A549 (cell line): ENCODE data around the gene ENKUR. TPM values are rescaled to one million over a fixed set of nuclear protein-coding genes. Genes with fewer than 3 reads are reported as not detected.

Experiments used
- ATAC-seq, 2 experiments: fragments of 200-7000 bp in 1 of 2; fragments of >200 bp in 1 of 2; cut with Nextera tagmentation in 1 of 2; cut with Tn5 transposase in 1 of 2; 3 replicates each; pipeline versions ENCODE4 v1.8.0 to v1.9.1; 2018 to 2020; ENCODE audit warnings: mild to moderate bottlenecking in 1 of 2, moderate library complexity in 1 of 2
- CTCF ChIA-PET: fragments of 300-600 bp; sonication (Branson Sonifier 250); formaldehyde crosslinking; extraction: SDS; loops from one replicate; lab custom pipeline; 2021; ENCODE audit warnings: antibody characterized with exemption, inconsistent platforms; lab: Yijun Ruan, JAX
- POLR2A ChIA-PET: fragments of 350-600 bp; formaldehyde crosslinking; extraction: SDS; loops from one replicate; lab custom pipeline; 2021; ENCODE audit warnings: antibody characterized with exemption, inconsistent platforms; lab: Yijun Ruan, JAX
- DNase-seq, 2 experiments: peaks; one replicate each; pipeline versions ENCODE4 v3.0.0 to v3.0.0-alpha.2; 2011 to 2016; ENCODE audit warnings: low read depth in 1 of 2, low spot score in 1 of 2
- FAIRE-seq: peaks from 2 replicates; lab custom pipeline; 2011; peaks lifted over from hg19 to GRCh38; lab: Jason Lieb, UNC
- H3K27ac ChIP-seq, 2 experiments: fragments of >200 bp; sonication (Bioruptor Twin); formaldehyde crosslinking; 3 replicates each; pipeline ENCODE4 v1.5.1; 2016 to 2017
- H3K4me1 ChIP-seq: fragments of >200 bp; sonication (Bioruptor Twin); formaldehyde crosslinking; 3 replicates; pipeline ENCODE4 v1.6.1; 2016
- H3K4me2 ChIP-seq: fragments of >200 bp; sonication (Bioruptor Twin); formaldehyde crosslinking; 3 replicates; pipeline ENCODE4 v1.6.1; 2016
- H3K4me3 ChIP-seq: fragments of >200 bp; sonication (Bioruptor Twin); formaldehyde crosslinking; 3 replicates; pipeline ENCODE4 v1.5.1; 2016
- H3K9me3 ChIP-seq: fragments of >200 bp; sonication (Bioruptor Twin); formaldehyde crosslinking; 3 replicates; pipeline ENCODE4 v1.6.1; 2016
- ATOH8 ChIP-seq: fragments of 250-450 bp; sonication (Bioruptor Pico); IDR thresholded peaks from 2 replicates; pipeline ENCODE4 v1.5.0; 2020; ENCODE audit warnings: low read depth, mild to moderate bottlenecking, moderate library complexity
- CBX2 ChIP-seq: fragments of 200-600 bp; sonication (generic); IDR thresholded peaks from 2 replicates; pipeline ENCODE4 v1.6.1; 2016; ENCODE audit warnings: low read depth, mild to moderate bottlenecking, borderline replicate concordance
- CBX8 ChIP-seq: fragments of 200-600 bp; sonication (generic); IDR thresholded peaks from 2 replicates; pipeline ENCODE4 v1.6.1; 2016
- CEBPB ChIP-seq, 2 experiments: fragments of >200 bp in 1 of 2; sonication (Bioruptor Twin) in 1 of 2; formaldehyde crosslinking in 1 of 2; IDR thresholded peaks; 2 replicates each; pipeline ENCODE4 v1.6.1; 2012 to 2016
- CTCF ChIP-seq: fragments of >200 bp; sonication (Bioruptor Twin); formaldehyde crosslinking; IDR thresholded peaks from 3 replicates; pipeline ENCODE4 v1.5.1; 2016
- E2F6 ChIP-seq: IDR thresholded peaks from 2 replicates; pipeline ENCODE4 v1.6.1; 2012; ENCODE audit warnings: low read depth, borderline replicate concordance
- EHMT2 ChIP-seq: fragments of 200-600 bp; sonication (generic); IDR thresholded peaks from 2 replicates; pipeline ENCODE4 v1.6.1; 2016; ENCODE audit warnings: antibody characterized with exemption, low read depth, mild to moderate bottlenecking, moderate library complexity
- HDAC2 ChIP-seq: fragments of 200-600 bp; sonication (generic); IDR thresholded peaks from 2 replicates; pipeline ENCODE4 v1.6.1; 2016
- HES2 ChIP-seq: fragments of >200 bp; sonication (Bioruptor Twin); formaldehyde crosslinking; IDR thresholded peaks from 2 replicates; pipeline ENCODE4 v1.6.1; 2016
- HOXA7 ChIP-seq: fragments of 250-450 bp; sonication (Bioruptor Pico); IDR thresholded peaks from 2 replicates; pipeline ENCODE4 v1.5.0; 2020; ENCODE audit warnings: mild to moderate bottlenecking, moderate library complexity
- HOXB5 ChIP-seq: fragments of 250-450 bp; sonication (Bioruptor Pico); IDR thresholded peaks from 2 replicates; pipeline ENCODE4 v1.5.0; 2020; ENCODE audit warnings: mild to moderate bottlenecking, moderate library complexity
- JUNB ChIP-seq: fragments of >200 bp; sonication (Bioruptor Twin); formaldehyde crosslinking; IDR thresholded peaks from 2 replicates; pipeline ENCODE4 v1.6.1; 2016
- KDM1A ChIP-seq: fragments of 200-600 bp; sonication (generic); IDR thresholded peaks from 2 replicates; pipeline ENCODE4 v1.6.1; 2016; ENCODE audit warnings: low read depth, mild to moderate bottlenecking
- KDM5A ChIP-seq: fragments of 200-600 bp; sonication (generic); IDR thresholded peaks from 2 replicates; pipeline ENCODE4 v1.6.1; 2016; ENCODE audit warnings: antibody characterized with exemption, mild to moderate bottlenecking
- MAFK ChIP-seq: fragments of 450-650 bp; IDR thresholded peaks from 2 replicates; pipeline ENCODE4 v1.6.1; 2014; ENCODE audit not compliant: partially characterized antibody
- MAX ChIP-seq: IDR thresholded peaks from 2 replicates; pipeline ENCODE4 v1.6.1; 2012
- MYC ChIP-seq: IDR thresholded peaks from 2 replicates; pipeline ENCODE4 v1.6.1; 2012; ENCODE audit warnings: mild to moderate bottlenecking, inconsistent platforms, low read length, improper control_type of control experiment, borderline replicate concordance
- NPAS2 ChIP-seq: fragments of 250-450 bp; sonication (Bioruptor Pico); IDR thresholded peaks from 2 replicates; pipeline ENCODE4 v1.8.0; 2022; ENCODE audit warnings: mild to moderate bottlenecking, moderate library complexity, borderline replicate concordance
- NR3C1 ChIP-seq: fragments of >200 bp; sonication (Bioruptor Twin); formaldehyde crosslinking; IDR thresholded peaks from 3 replicates; pipeline ENCODE4 v1.6.1; 2017
- POLR2A ChIP-seq: IDR thresholded peaks from 2 replicates; pipeline ENCODE4 v1.6.1; 2012; ENCODE audit warnings: mild to moderate bottlenecking, low read length
- POLR2AphosphoS2 ChIP-seq: conservative IDR thresholded peaks from 2 replicates; pipeline ENCODE4 v1.6.1; 2012; ENCODE audit warnings: low read length, improper control_type of control experiment, inconsistent platforms
- RAD21 ChIP-seq, 2 experiments: fragments of >200 bp in 1 of 2; sonication (Bioruptor Twin) in 1 of 2; formaldehyde crosslinking in 1 of 2; IDR thresholded peaks in 1 of 2; conservative IDR thresholded peaks in 1 of 2; 2 replicates in 1 of 2; 3 replicates in 1 of 2; pipeline ENCODE4 v1.6.1; 2012 to 2018; ENCODE audit warnings: inconsistent platforms in 1 of 2
- RCOR1 ChIP-seq: fragments of 150-350 bp; IDR thresholded peaks from 2 replicates; pipeline ENCODE4 v1.6.1; 2014; ENCODE audit warnings: antibody characterized with exemption, low read length, low read depth
- SMC3 ChIP-seq: fragments of >200 bp; sonication (Bioruptor Twin); formaldehyde crosslinking; IDR thresholded peaks from 3 replicates; pipeline ENCODE4 v1.6.1; 2018; ENCODE audit warnings: inconsistent platforms
- TFCP2L1 ChIP-seq: fragments of 250-450 bp; sonication (Bioruptor Pico); IDR thresholded peaks from 2 replicates; pipeline ENCODE4 v1.5.0; 2021; ENCODE audit warnings: mild to moderate bottlenecking
- WGBS: methylation state at CpG from one replicate; pipeline ENCODE4 v1.1.6; 2017; ENCODE audit errors: missing lambda C conversion rate; 5-methylcytosine and 5-hydroxymethylcytosine counted together
- polyA plus RNA-seq, 4 experiments: library from polyadenylated mRNA; depleted of rRNA in 3 of 4; stranded (reverse); fragments of >200 nt; fragmentation: RNase III in 1 of 4; extraction: RNeasy Plus Mini Kit Qiagen cat#74134 plus additional on column Dnase treatment in 1 of 4; gene quantifications; 2 replicates in 3 of 4; 3 replicates in 1 of 4; pipeline ENCODE4 v1.2.3, GENCODE V29; 2011 to 2017
- TF ChIP-seq, protein P1 (sequence below): fragments of 450-650 bp; IDR thresholded peaks from 2 replicates; pipeline ENCODE4 v1.6.1; 2014; ENCODE audit warnings: antibody characterized with exemption

The ENKUR gene
- polyA plus RNA-seq, 2 of the 4 experiments (the other 2 are of a cell fraction), result 0.30 to 0.43 TPM

- WGBS, result 88% methylated on average over 1 of the region's 1 CpG
- no peaks in the 10 kb centered on the region for H3K9me3 ChIP-seq
- POLR2A ChIA-PET, result no interaction called here
- H3K27ac ChIP-seq, result no peak overlapping the region
- ATAC-seq, result no peak
- CTCF ChIA-PET, result interaction anchor here (1.3 to 8.0 kb wide), 5 partner anchors 10 to 56 kb away, joined by 4 to 67 read pairs (median 7); partner anchors contain the start of gene THNSL1
- H3K4me3 ChIP-seq, result no peak overlapping the region
- TF ChIP-seq SMC3 (peak; percentile 82), RAD21 (conservative IDR thresholded peaks at IDR 0.05 in 1 of 2, IDR thresholded peaks at IDR 0.05 in 1 of 2) (peak; percentile 62 to 69), TFCP2L1 (no peak), CTCF (peak; percentile 53)
- no peak overlapping the region for H3K4me2 ChIP-seq
- peak; percentile 7 for FAIRE-seq
- DNase-seq, result peak in 1 of 2 experiments; percentile 10
- no peaks in the 10 kb centered on the region for H3K4me1 ChIP-seq
Observed at GRCh38 chr10:25026463-25026862, 10.5 kb upstream of the ENKUR start.

DNA sequence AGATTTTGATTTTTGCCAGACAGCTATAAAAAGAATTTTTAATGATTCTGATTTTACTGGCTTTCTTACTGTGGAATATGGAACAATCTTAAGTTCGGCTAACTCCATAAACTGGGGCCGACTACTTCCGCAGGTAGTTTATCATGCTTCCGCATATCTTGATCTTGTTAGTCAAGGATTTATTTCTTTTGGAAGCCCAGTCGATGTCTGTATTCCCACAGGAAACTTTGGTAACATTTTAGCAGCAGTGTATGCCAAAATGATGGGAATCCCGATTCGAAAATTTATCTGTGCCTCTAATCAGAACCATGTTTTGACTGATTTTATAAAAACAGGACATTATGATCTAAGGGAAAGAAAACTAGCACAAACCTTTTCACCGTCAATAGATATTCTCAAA, 8.6 kb upstream of the ENKUR start:
- CTCF ChIA-PET, result interaction anchor here (1.1 to 8.0 kb wide), 5 partner anchors 25 to 88 kb away, joined by 3 to 67 read pairs (median 3); no protein-coding TSS in a partner anchor
- Histone ChIP-seq H3K27ac (no peak overlapping the region), H3K9me3 (no peaks in the 10 kb centered on the region), H3K4me1 (no peaks in the 10 kb centered on the region), H3K4me2 (no peak overlapping the region), H3K4me3 (no peak overlapping the region)
- 89% methylated on average over 8 of the region's 8 CpGs for WGBS
- no peak for DNase-seq
- no peak for ATAC-seq
- FAIRE-seq, result no peak
- no peak for TF ChIP-seq E2F6
- TF ChIP-seq HDAC2, result no peak
- no peak for TF ChIP-seq RCOR1
- no peak for TF ChIP-seq NPAS2
- no peak for TF ChIP-seq HOXA7
- TF ChIP-seq ATOH8 (CRISPR knock-in tag), result no peak
- TF ChIP-seq MAX, result no peak
- TF ChIP-seq CBX2, result no peak
- no peak for TF ChIP-seq POLR2A
- no peak for TF ChIP-seq KDM5A
- TF ChIP-seq CEBPB (IDR thresholded peaks at IDR 0.05), result no peak
- no peak for TF ChIP-seq SMC3
- no peak for TF ChIP-seq EHMT2
- no peak for TF ChIP-seq MYC
- TF ChIP-seq POLR2AphosphoS2, result no peak
- no peak for TF ChIP-seq KDM1A
- no peak for TF ChIP-seq JUNB
- TF ChIP-seq, all 56 proteins: peak for 0
- POLR2A ChIA-PET, result no interaction called here

DNA sequence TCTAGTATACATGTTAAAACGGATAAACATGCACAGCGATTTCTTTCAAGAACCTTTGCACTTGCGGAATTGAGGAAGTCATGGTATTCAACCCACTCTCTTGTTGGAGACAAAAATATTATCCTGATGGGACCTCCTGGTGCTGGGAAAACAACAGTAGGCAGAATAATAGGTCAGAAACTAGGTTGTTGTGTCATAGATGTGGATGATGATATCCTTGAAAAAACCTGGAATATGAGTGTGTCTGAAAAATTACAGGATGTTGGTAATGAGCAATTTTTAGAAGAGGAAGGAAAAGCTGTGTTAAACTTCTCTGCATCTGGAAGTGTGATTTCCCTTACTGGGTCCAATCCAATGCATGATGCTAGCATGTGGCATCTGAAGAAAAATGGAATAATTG, 7.3 kb upstream of the ENKUR start:
- CTCF ChIA-PET, result interaction anchor here (8.0 kb wide), 1 partner anchor 59 kb away, joined by 67 read pairs; no protein-coding TSS in a partner anchor
- 87% methylated on average over 3 of the region's 3 CpGs for WGBS
- no peaks in the 10 kb centered on the region for H3K4me1 ChIP-seq
- TF ChIP-seq CBX8 (no peak), JUNB (no peak), MAFK (no peak), CBX2 (no peak), NPAS2 (no peak), HOXB5 (CRISPR knock-in tag) (no peak), HES2 (no peak), HDAC2 (no peak), MYC (no peak), POLR2A (no peak), NR3C1 (no peak)
- TF ChIP-seq, protein P1, sequence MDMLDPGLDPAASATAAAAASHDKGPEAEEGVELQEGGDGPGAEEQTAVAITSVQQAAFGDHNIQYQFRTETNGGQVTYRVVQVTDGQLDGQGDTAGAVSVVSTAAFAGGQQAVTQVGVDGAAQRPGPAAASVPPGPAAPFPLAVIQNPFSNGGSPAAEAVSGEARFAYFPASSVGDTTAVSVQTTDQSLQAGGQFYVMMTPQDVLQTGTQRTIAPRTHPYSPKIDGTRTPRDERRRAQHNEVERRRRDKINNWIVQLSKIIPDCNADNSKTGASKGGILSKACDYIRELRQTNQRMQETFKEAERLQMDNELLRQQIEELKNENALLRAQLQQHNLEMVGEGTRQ, result no peak
- TF ChIP-seq, all 56 proteins: peak for 0
- H3K4me2 ChIP-seq, result no peak overlapping the region
- POLR2A ChIA-PET, result no interaction called here
- ATAC-seq (no peak), FAIRE-seq (no peak), DNase-seq (no peak)
- H3K9me3 ChIP-seq, result no peaks in the 10 kb centered on the region
- no peak overlapping the region for H3K27ac ChIP-seq
- H3K4me3 ChIP-seq, result no peak overlapping the region
